Heart left ventricle (tissue), 13 donors: ENCODE results near the gene RNF150.

Experiments
- POLR2A ChIP-seq, 2 donors: fragments of 450-650 bp; IDR thresholded peaks; one replicate each; pipeline ENCODE4 v1.6.1; 2017; ENCODE audit warnings: antibody characterized with exemption in 2 of 2, mild to moderate bottlenecking in 2 of 2, moderate library complexity in 2 of 2
- TF ChIP-seq, protein P1 (sequence below), 12 donors: fragments of 200-600 bp; sonication (generic) in 4 of 12; IDR thresholded peaks; one replicate each; pipeline versions ENCODE4 v1.5.0 to v1.8.0; 2018 to 2022; ENCODE audit warnings: antibody characterized with exemption in 12 of 12, mild to moderate bottlenecking in 5 of 12
- donor health status: ischemic (EF 13 %, LVEDD 7.1; RV severe dilation, severe dysfunction).
- donor health status: DM: no; HTN: yes; CAD: no.
- donor health status: DM: no; HTN: no; CAD: no.
- donor health status: ischemic (EF 25% LVEDD 6.9; RV normal size, moderate dysfunction).
- donor health status: ischemic (EF 25% LVEDD 5.7; RV mildly dilated, moderate dysfunction).
- donor health status: ischemic (EF 35%, LVEDD 5.7; RV mildly dilated, moderate dysfunction).
- donor health status: nonischemic (EF 11% LVEDD 7.7; RV severe dilation, severe dysfunction).
- donor health status: DM: yes; HTN: yes; CAD: no.
- donor health status: PGD.
- donor health status: ischemic (EF 29% LVEDD 5.4; RV normal size, mild dysfunction).
- donor health status: nonischemic (EF 23%, LVEDD 6.1; RV moderate dilation, normal function).

DNA sequence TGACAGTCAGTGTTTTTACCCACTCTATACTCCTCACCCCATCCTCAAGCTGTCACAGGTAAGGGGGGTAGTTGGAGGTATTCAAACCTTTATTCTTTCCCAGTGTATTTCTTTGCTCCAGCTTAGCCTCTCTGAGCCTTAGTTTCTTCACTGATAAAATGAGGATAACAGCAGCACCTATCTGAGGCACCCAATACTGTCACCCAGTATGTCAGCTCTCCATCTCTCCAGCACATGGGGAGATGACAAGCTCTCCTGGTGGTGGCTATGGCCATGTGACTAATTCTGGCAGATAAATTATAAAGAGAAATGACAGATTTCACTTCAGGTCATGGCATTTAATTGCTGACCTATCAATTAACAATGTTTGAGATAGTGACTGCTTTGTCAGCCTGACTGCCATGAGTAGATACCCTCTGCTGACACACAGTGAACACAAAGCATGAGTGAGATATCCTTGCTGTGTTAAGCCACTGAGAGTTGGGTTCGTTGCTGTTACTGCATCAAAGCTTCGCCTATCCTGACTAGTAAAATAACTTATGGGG lies 200.7 kb downstream of the RNF150 start:
- TF ChIP-seq, protein P1, sequence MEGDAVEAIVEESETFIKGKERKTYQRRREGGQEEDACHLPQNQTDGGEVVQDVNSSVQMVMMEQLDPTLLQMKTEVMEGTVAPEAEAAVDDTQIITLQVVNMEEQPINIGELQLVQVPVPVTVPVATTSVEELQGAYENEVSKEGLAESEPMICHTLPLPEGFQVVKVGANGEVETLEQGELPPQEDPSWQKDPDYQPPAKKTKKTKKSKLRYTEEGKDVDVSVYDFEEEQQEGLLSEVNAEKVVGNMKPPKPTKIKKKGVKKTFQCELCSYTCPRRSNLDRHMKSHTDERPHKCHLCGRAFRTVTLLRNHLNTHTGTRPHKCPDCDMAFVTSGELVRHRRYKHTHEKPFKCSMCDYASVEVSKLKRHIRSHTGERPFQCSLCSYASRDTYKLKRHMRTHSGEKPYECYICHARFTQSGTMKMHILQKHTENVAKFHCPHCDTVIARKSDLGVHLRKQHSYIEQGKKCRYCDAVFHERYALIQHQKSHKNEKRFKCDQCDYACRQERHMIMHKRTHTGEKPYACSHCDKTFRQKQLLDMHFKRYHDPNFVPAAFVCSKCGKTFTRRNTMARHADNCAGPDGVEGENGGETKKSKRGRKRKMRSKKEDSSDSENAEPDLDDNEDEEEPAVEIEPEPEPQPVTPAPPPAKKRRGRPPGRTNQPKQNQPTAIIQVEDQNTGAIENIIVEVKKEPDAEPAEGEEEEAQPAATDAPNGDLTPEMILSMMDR (IDR thresholded peaks at IDR 0.05), result no peak
- TF ChIP-seq POLR2A (IDR thresholded peaks at IDR 0.05), result no peak
